H9 (cell line): ENCODE data around the gene ABHD16A. TPM values are rescaled to one million over a fixed set of nuclear protein-coding genes. Genes with fewer than 3 reads are reported as not detected.

Source experiments
- DNase-seq: peaks from one replicate; pipeline ENCODE4 v3.0.0-alpha.2; 2017
- H2AFZ ChIP-seq: one replicate; pipeline ENCODE4 v1.6.1; 2013; ENCODE audit warnings: mild to moderate bottlenecking, low read length, control low read depth, moderate library complexity
- H2AK5ac ChIP-seq: 2 replicates; pipeline ENCODE4 v1.6.1; 2013; ENCODE audit warnings: low read length, control low read depth, mixed read lengths; ENCODE audit not compliant: insufficient read length
- H2BK120ac ChIP-seq: one replicate; pipeline ENCODE4 v1.6.1; 2013; ENCODE audit warnings: low read depth, mild to moderate bottlenecking, low read length, control low read depth, inconsistent platforms; ENCODE audit not compliant: poor library complexity, severe bottlenecking
- H2BK12ac ChIP-seq: 2 replicates; pipeline ENCODE4 v1.6.1; 2013; ENCODE audit warnings: low read length, control low read depth, mixed read lengths, low read depth; ENCODE audit not compliant: insufficient read length
- H2BK15ac ChIP-seq: 2 replicates; pipeline ENCODE4 v1.6.1; 2013; ENCODE audit warnings: low read depth, low read length, control low read depth
- H2BK20ac ChIP-seq: one replicate; pipeline ENCODE4 v1.6.1; 2013; ENCODE audit warnings: low read depth, mild to moderate bottlenecking, low read length, control low read depth, inconsistent platforms; ENCODE audit not compliant: poor library complexity, severe bottlenecking
- H2BK5ac ChIP-seq: 2 replicates; pipeline ENCODE4 v1.6.1; 2013; ENCODE audit warnings: low read length, control low read depth, mixed read lengths; ENCODE audit not compliant: insufficient read length
- H3K14ac ChIP-seq: 2 replicates; pipeline ENCODE4 v1.6.1; 2013; ENCODE audit warnings: low read length, control low read depth; ENCODE audit not compliant: insufficient read depth
- H3K18ac ChIP-seq: 2 replicates; pipeline ENCODE4 v1.6.1; 2013; ENCODE audit warnings: low read depth, mild to moderate bottlenecking, mixed read lengths, low read length, control low read depth; ENCODE audit not compliant: insufficient read length
- H3K23ac ChIP-seq: 2 replicates; pipeline ENCODE4 v1.6.1; 2013; ENCODE audit warnings: low read length, control low read depth, mixed read lengths, low read depth; ENCODE audit not compliant: insufficient read length
- H3K23me2 ChIP-seq: 2 replicates; pipeline ENCODE4 v1.6.1; 2013; ENCODE audit warnings: low read depth, mild to moderate bottlenecking, mixed read lengths, low read length, control low read depth; ENCODE audit not compliant: insufficient read length, poor library complexity, severe bottlenecking
- H3K27ac ChIP-seq: 2 replicates; pipeline ENCODE4 v1.5.1; 2013; ENCODE audit warnings: low read length, control low read depth, mixed read lengths, low read depth; ENCODE audit not compliant: insufficient read length
- H3K27me3 ChIP-seq: 2 replicates; pipeline ENCODE4 v1.6.1; 2013; ENCODE audit warnings: low read length, control low read depth, inconsistent platforms; ENCODE audit not compliant: insufficient read depth
- H3K4ac ChIP-seq: 2 replicates; pipeline ENCODE4 v1.6.1; 2013; ENCODE audit warnings: low read depth, mild to moderate bottlenecking, control low read depth, inconsistent platforms, low read length, moderate library complexity
- H3K4me1 ChIP-seq: 2 replicates; pipeline ENCODE4 v1.6.1; 2013; ENCODE audit warnings: low read length, control low read depth, inconsistent platforms; ENCODE audit not compliant: insufficient read depth
- H3K4me2 ChIP-seq: 2 replicates; pipeline ENCODE4 v1.6.1; 2013; ENCODE audit warnings: low read length, control low read depth, mixed read lengths; ENCODE audit not compliant: insufficient read length, insufficient read depth
- H3K56ac ChIP-seq: 2 replicates; pipeline ENCODE4 v1.6.1; 2013; ENCODE audit warnings: low read depth, mild to moderate bottlenecking, mixed read lengths, low read length, control low read depth; ENCODE audit not compliant: insufficient read length
- H3K79me1 ChIP-seq: 2 replicates; pipeline ENCODE4 v1.6.1; 2013; ENCODE audit warnings: low read depth, mild to moderate bottlenecking, moderate library complexity, low read length, control low read depth, inconsistent platforms; ENCODE audit not compliant: insufficient read depth, poor library complexity, severe bottlenecking
- H3K79me2 ChIP-seq: 2 replicates; pipeline ENCODE4 v1.6.1; 2013; ENCODE audit warnings: low read length, control low read depth, inconsistent platforms; ENCODE audit not compliant: insufficient read depth
- H3K9ac ChIP-seq: 2 replicates; pipeline ENCODE4 v1.6.1; 2013; ENCODE audit warnings: low read length, control low read depth, mixed read lengths; ENCODE audit not compliant: insufficient read length; ENCODE audit errors: extremely low read depth
- H3K9me3 ChIP-seq: one replicate; pipeline ENCODE4 v1.6.1; 2013; ENCODE audit warnings: low read depth, low read length, inconsistent platforms; ENCODE audit not compliant: control insufficient read depth
- H3T11ph ChIP-seq: one replicate; pipeline ENCODE4 v1.6.1; 2013; ENCODE audit warnings: mild to moderate bottlenecking, low read length, control low read depth, inconsistent platforms
- H4K20me1 ChIP-seq: one replicate; pipeline ENCODE4 v1.6.1; 2013; ENCODE audit not compliant: control insufficient read depth, insufficient read length, insufficient read depth
- H4K5ac ChIP-seq: 2 replicates; pipeline ENCODE4 v1.6.1; 2013; ENCODE audit warnings: low read depth, mild to moderate bottlenecking, mixed read lengths, low read length, control low read depth; ENCODE audit not compliant: insufficient read length
- H4K8ac ChIP-seq: replicated peaks from 2 replicates; pipeline ENCODE4 v1.6.1; 2013; ENCODE audit warnings: low read length, control low read depth, mixed read lengths, low read depth; ENCODE audit not compliant: insufficient read length
- H4K91ac ChIP-seq: 2 replicates; pipeline ENCODE4 v1.6.1; 2013; ENCODE audit warnings: low read depth, mild to moderate bottlenecking, moderate library complexity, mixed read lengths, low read length, control low read depth; ENCODE audit not compliant: insufficient read length
- H3K27ac Mint-ChIP-seq, 3 experiments: 2 replicates in 2 of 3; 3 replicates in 1 of 3; pipeline ENCODE4 v1.8.0; 2020 to 2021; ENCODE audit warnings: mixed read lengths in 3 of 3, mild to moderate bottlenecking in 1 of 3, moderate library complexity in 1 of 3
- H3K27me3 Mint-ChIP-seq: 2 replicates; pipeline ENCODE4 v1.8.0; 2021; ENCODE audit warnings: low read depth, mild to moderate bottlenecking, moderate library complexity, mixed read lengths
- H3K36me3 Mint-ChIP-seq, 3 experiments: 2 replicates in 2 of 3; 3 replicates in 1 of 3; pipeline ENCODE4 v1.8.0; 2020 to 2021; ENCODE audit warnings: low read depth in 3 of 3, mixed read lengths in 3 of 3; ENCODE audit not compliant: insufficient read depth in 1 of 3
- H3K4me1 Mint-ChIP-seq, 2 experiments: 2 replicates each; pipeline ENCODE4 v1.8.0; 2020; ENCODE audit warnings: mixed read lengths in 2 of 2
- H3K4me3 Mint-ChIP-seq, 2 experiments: 2 replicates in 1 of 2; 3 replicates in 1 of 2; pipeline ENCODE4 v1.8.0; 2020 to 2021; ENCODE audit warnings: mild to moderate bottlenecking in 2 of 2, mixed read lengths in 2 of 2, moderate library complexity in 1 of 2
- H3K9me3 Mint-ChIP-seq, 2 experiments: 2 replicates in 1 of 2; 3 replicates in 1 of 2; pipeline ENCODE4 v1.8.0; 2020; ENCODE audit warnings: mild to moderate bottlenecking in 2 of 2, mixed read lengths in 2 of 2, moderate library complexity in 1 of 2
- WGBS: extraction: QIAGEN DNeasy Blood & Tissue Kit; methylation state at CpG from one replicate; pipeline ENCODE4 v1.1.7; 2013; ENCODE audit warnings: missing lambda C conversion rate, low lambda C conversion rate, mixed read lengths; ENCODE audit not compliant: insufficient read length; ENCODE audit errors: extremely low coverage; 5-methylcytosine and 5-hydroxymethylcytosine counted together
- total RNA-seq: library from RNA; stranded (reverse); gene quantifications from 2 replicates; pipeline ENCODE4 v1.2.1, GENCODE V29; 2021
- TF ChIP-seq, protein P1 (sequence below): fragments of 200-600 bp; sonication (generic); conservative IDR thresholded peaks from 3 replicates; pipeline ENCODE4 v1.8.0; 2021; ENCODE audit warnings: antibody characterized with exemption, mild to moderate bottlenecking

The ABHD16A gene
- total RNA-seq, 1 experiment from 2014 or later: 34.4 TPM

DNA sequence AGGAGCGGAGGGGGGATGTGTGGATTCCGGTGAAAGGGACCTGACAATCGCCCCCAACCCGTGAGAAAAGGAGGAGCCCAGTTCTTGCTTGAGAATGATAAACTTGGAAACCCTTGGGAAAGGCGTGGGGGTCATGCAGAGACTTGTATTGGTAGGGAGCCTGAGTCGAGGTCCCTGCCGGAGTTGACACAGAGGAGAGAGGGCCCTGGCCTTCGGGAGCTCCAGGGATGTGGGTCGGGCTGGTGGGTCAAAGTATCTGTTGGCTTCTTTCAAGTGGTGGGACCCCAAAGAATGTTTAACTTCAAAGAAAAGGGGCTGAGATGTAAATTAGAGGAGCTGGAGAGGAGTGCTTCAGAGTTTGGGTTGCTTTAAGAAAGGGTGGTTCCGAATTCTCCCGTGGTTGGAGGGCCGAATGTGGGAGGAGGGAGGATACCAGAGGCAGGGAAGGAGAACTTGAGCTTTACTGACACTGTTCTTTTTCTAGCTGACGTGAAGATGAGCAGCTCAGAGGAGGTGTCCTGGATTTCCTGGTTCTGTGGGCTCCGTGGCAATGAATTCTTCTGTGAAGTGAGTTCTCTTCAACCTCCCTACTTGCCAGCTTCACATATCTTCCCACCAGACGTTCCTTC, 36.7 kb downstream of the ABHD16A start:
- no CpG with 5 or more reads among the region's 15 CpGs for WGBS
- no peak overlapping the region for H2AK5ac ChIP-seq
- peaks cover 50 to 85% (median 78%) of the 10 kb centered on the region in 3 experiments for H3K36me3 Mint-ChIP-seq
- H3K56ac ChIP-seq: no peak overlapping the region
- H4K8ac ChIP-seq: no peak overlapping the region
- H3K27ac ChIP-seq: no peak overlapping the region
- no peak overlapping the region for H3K4ac ChIP-seq
- H3K27me3 ChIP-seq: no peaks in the 10 kb centered on the region
- H3K4me2 ChIP-seq: peak overlapping the region; percentile 90
- H2AFZ ChIP-seq: no peak overlapping the region
- peak overlapping the region; percentile 62 for H3K9ac ChIP-seq
- peaks cover 11% of the 10 kb centered on the region for H3K79me1 ChIP-seq
- H4K91ac ChIP-seq: no peak overlapping the region
- H3K27ac Mint-ChIP-seq: peak overlapping the region; percentile 93 to 99 (median 96)
- peak overlapping the region; percentile 48 for H3K14ac ChIP-seq
- TF ChIP-seq, protein P1, sequence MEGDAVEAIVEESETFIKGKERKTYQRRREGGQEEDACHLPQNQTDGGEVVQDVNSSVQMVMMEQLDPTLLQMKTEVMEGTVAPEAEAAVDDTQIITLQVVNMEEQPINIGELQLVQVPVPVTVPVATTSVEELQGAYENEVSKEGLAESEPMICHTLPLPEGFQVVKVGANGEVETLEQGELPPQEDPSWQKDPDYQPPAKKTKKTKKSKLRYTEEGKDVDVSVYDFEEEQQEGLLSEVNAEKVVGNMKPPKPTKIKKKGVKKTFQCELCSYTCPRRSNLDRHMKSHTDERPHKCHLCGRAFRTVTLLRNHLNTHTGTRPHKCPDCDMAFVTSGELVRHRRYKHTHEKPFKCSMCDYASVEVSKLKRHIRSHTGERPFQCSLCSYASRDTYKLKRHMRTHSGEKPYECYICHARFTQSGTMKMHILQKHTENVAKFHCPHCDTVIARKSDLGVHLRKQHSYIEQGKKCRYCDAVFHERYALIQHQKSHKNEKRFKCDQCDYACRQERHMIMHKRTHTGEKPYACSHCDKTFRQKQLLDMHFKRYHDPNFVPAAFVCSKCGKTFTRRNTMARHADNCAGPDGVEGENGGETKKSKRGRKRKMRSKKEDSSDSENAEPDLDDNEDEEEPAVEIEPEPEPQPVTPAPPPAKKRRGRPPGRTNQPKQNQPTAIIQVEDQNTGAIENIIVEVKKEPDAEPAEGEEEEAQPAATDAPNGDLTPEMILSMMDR: no peak
- H3K4me1 Mint-ChIP-seq: peaks cover 25 to 29% of the 10 kb centered on the region in 2 experiments
- no peaks in the 10 kb centered on the region for H4K20me1 ChIP-seq
- peaks cover 19% of the 10 kb centered on the region for H3K23me2 ChIP-seq
- H2BK15ac ChIP-seq: no peak overlapping the region
- H3T11ph ChIP-seq: no peak overlapping the region
- peak overlapping the region; percentile 99 for H3K4me3 Mint-ChIP-seq
- no peaks in the 10 kb centered on the region for H3K4me1 ChIP-seq
- no peak overlapping the region for H2BK12ac ChIP-seq
- H3K23ac ChIP-seq: no peak overlapping the region
- no peaks in the 10 kb centered on the region for H3K27me3 Mint-ChIP-seq
- H2BK5ac ChIP-seq: no peak overlapping the region
- H4K5ac ChIP-seq: no peak overlapping the region
- H3K79me2 ChIP-seq: peaks cover 6% of the 10 kb centered on the region; the same call in 1 of the 2 replicates
- no peak for DNase-seq
- H3K9me3 ChIP-seq: no peaks in the 10 kb centered on the region
- no peak overlapping the region for H2BK20ac ChIP-seq
- no peak overlapping the region for H2BK120ac ChIP-seq
- no peaks in the 10 kb centered on the region for H3K9me3 Mint-ChIP-seq
- no peak overlapping the region for H3K18ac ChIP-seq
